GM12878 (cell line): Measurements from ENCODE around the gene GALNT15. TPM values are rescaled to one million over a fixed set of nuclear protein-coding genes. Genes with fewer than 3 reads are reported as not detected.

Experiments used
- ATAC-seq: fragments of 200-7000 bp; cut with Tn5 transposase; 3 replicates; pipeline ENCODE4 v1.9.1; 2020; ENCODE audit warnings: mild to moderate bottlenecking, moderate library complexity
- BruUV-seq: library from RNA; stranded (reverse); fragments of 400-500 nt; replicated peaks from 2 replicates; lab custom pipeline; 2021; lab: Mats Ljungman, UMichigan
- CTCF ChIA-PET: fragments of 300-600 bp; sonication (Branson Sonifier 250); formaldehyde crosslinking; extraction: SDS; loops from one replicate; lab custom pipeline; 2021; ENCODE audit warnings: inconsistent platforms; lab: Yijun Ruan, JAX
- POLR2A ChIA-PET: fragments of 350-600 bp; formaldehyde crosslinking; extraction: SDS; loops from one replicate; lab custom pipeline; 2021; ENCODE audit warnings: inconsistent platforms; lab: Charles Lee
- RAD21 ChIA-PET: fragments of 300-600 bp; sonication (Branson Sonifier 250); formaldehyde crosslinking; loops from one replicate; lab custom pipeline; 2023; ENCODE audit warnings: antibody characterized with exemption; ENCODE audit not compliant: unreplicated experiment; lab: Charles Lee
- SMC1A ChIA-PET: fragments of 300-600 bp; sonication (Branson Sonifier 250); formaldehyde crosslinking; loops from one replicate; lab custom pipeline; 2023; ENCODE audit not compliant: unreplicated experiment, uncharacterized antibody; lab: Charles Lee
- DNase-seq: peaks from one replicate; pipeline ENCODE4 v3.0.0-alpha.2; 2011; ENCODE audit warnings: low read depth, low spot score
- FAIRE-seq: peaks from 3 replicates; lab custom pipeline; 2011; peaks lifted over from hg19 to GRCh38; lab: Jason Lieb, UNC
- H2AFZ ChIP-seq: 2 replicates; pipeline ENCODE4 v1.6.0; 2011; ENCODE audit warnings: low read depth, low read length, control low read depth; ENCODE audit not compliant: control insufficient read depth
- H3K27ac ChIP-seq: 2 replicates; pipeline ENCODE4 v1.5.1; 2011; ENCODE audit warnings: control low read depth; ENCODE audit not compliant: control insufficient read depth, insufficient read depth
- H3K27me3 ChIP-seq, 2 experiments: replicated peaks in 1 of 2; 2 replicates each; pipeline versions ENCODE4 v1.6.0 to v1.6.1; 2011; ENCODE audit warnings: low read length in 1 of 2; ENCODE audit not compliant: control insufficient read depth in 2 of 2, insufficient read depth in 2 of 2
- H3K36me3 ChIP-seq, 2 experiments: 2 replicates each; pipeline ENCODE4 v1.5.1; 2011; ENCODE audit warnings: low read length in 1 of 2; ENCODE audit not compliant: control insufficient read depth in 2 of 2, insufficient read depth in 2 of 2
- H3K4me1 ChIP-seq: 2 replicates; pipeline ENCODE4 v1.6.1; 2011; ENCODE audit warnings: mild to moderate bottlenecking, low read length, moderate library complexity, mixed read lengths; ENCODE audit not compliant: control insufficient read depth, insufficient read depth
- H3K4me2 ChIP-seq: 2 replicates; pipeline ENCODE4 v1.6.0; 2011; ENCODE audit warnings: control low read depth; ENCODE audit not compliant: control insufficient read depth, insufficient read depth
- H3K4me3 ChIP-seq: fragments of 200-600 bp; sonication (generic); 2 replicates; pipeline ENCODE4 v1.5.1; 2016
- H3K79me2 ChIP-seq: 2 replicates; pipeline ENCODE4 v1.6.0; 2011; ENCODE audit warnings: low read length; ENCODE audit not compliant: control insufficient read depth, insufficient read depth
- H3K9ac ChIP-seq: 2 replicates; pipeline ENCODE4 v1.8.0; 2011; ENCODE audit warnings: low read length, control low read depth, mixed read lengths; ENCODE audit not compliant: control insufficient read depth, insufficient read depth
- H3K9me3 ChIP-seq: replicated peaks from 3 replicates; pipeline ENCODE4 v1.5.1; 2011; ENCODE audit warnings: mild to moderate bottlenecking, low read length; ENCODE audit not compliant: control insufficient read depth, insufficient read depth
- H4K20me1 ChIP-seq: 2 replicates; pipeline ENCODE4 v1.6.0; 2011; ENCODE audit not compliant: control insufficient read depth, insufficient read depth
- ATF3 ChIP-seq: IDR thresholded peaks from 2 replicates; pipeline ENCODE4 v1.6.1; 2011; ENCODE audit warnings: low read depth, mild to moderate bottlenecking, low read length, moderate library complexity, borderline replicate concordance; ENCODE audit errors: extremely low read depth
- BACH1 ChIP-seq: fragments of 450-650 bp; IDR thresholded peaks from 2 replicates; pipeline ENCODE4 v1.6.1; 2017; ENCODE audit warnings: mild to moderate bottlenecking, borderline replicate concordance
- CEBPZ ChIP-seq: fragments of 150-350 bp; IDR thresholded peaks from 2 replicates; pipeline ENCODE4 v1.6.1; 2016; ENCODE audit warnings: low read depth, low read length
- FOXM1 ChIP-seq: IDR thresholded peaks from 2 replicates; pipeline ENCODE4 v1.6.1; 2012; ENCODE audit warnings: low read depth, mild to moderate bottlenecking, inconsistent platforms, low read length, moderate library complexity
- IKZF2 ChIP-seq, 2 experiments: fragments of 450-650 bp; IDR thresholded peaks; 2 replicates each; pipeline ENCODE4 v1.6.1; 2017; ENCODE audit warnings: mild to moderate bottlenecking in 2 of 2, moderate library complexity in 2 of 2
- JUND ChIP-seq: IDR thresholded peaks from 2 replicates; pipeline ENCODE4 v1.6.1; 2012; ENCODE audit warnings: low read depth, mild to moderate bottlenecking, low read length, improper control_type of control experiment, moderate library complexity
- LARP7 ChIP-seq: fragments of 450-650 bp; IDR thresholded peaks from 2 replicates; pipeline ENCODE4 v1.6.1; 2017; ENCODE audit warnings: mild to moderate bottlenecking
- NFXL1 ChIP-seq: fragments of 450-650 bp; IDR thresholded peaks from 2 replicates; pipeline ENCODE4 v1.6.1; 2017; ENCODE audit warnings: antibody characterized with exemption, mild to moderate bottlenecking, borderline replicate concordance
- PBX3 ChIP-seq: IDR thresholded peaks from 2 replicates; pipeline ENCODE4 v1.6.1; 2011; ENCODE audit warnings: mild to moderate bottlenecking, low read depth, low read length, moderate library complexity; ENCODE audit not compliant: insufficient replicate concordance
- SP1 ChIP-seq: IDR thresholded peaks from one replicate; pipeline ENCODE4 v1.6.1; 2011; ENCODE audit warnings: low read depth, low read length
- SRF ChIP-seq, 2 experiments: IDR thresholded peaks; 2 replicates each; pipeline ENCODE4 v1.6.1; 2011; ENCODE audit warnings: low read depth in 2 of 2, low read length in 2 of 2, mild to moderate bottlenecking in 1 of 2, moderate library complexity in 1 of 2
- TCF3 ChIP-seq: IDR thresholded peaks from 2 replicates; pipeline ENCODE4 v1.6.1; 2012; ENCODE audit warnings: low read depth, mild to moderate bottlenecking, low read length, borderline replicate concordance; ENCODE audit not compliant: insufficient read depth
- ZNF384 ChIP-seq: IDR thresholded peaks from 2 replicates; pipeline ENCODE4 v1.6.1; 2012; ENCODE audit warnings: low read depth, mild to moderate bottlenecking, low read length, improper control_type of control experiment, borderline replicate concordance
- WGBS: methylation state at CpG from one replicate; pipeline ENCODE4 v1.1.6; 2016; ENCODE audit warnings: low lambda C conversion rate; ENCODE audit not compliant: insufficient replicate concordance, insufficient coverage; ENCODE audit errors: missing lambda C conversion rate; 5-methylcytosine and 5-hydroxymethylcytosine counted together
- in situ Hi-C: fragments of 300-500 bp; cut with MboI; formaldehyde crosslinking; loops from 9 replicates; pipeline ENCODE4 v1.14.3; 2018; ENCODE audit warnings: mixed read lengths
- intact Hi-C: fragments of 100-400 bp; cut with micrococcal nuclease; formaldehyde crosslinking; loops from one replicate; pipeline ENCODE4 v1.14.2; 2022; ENCODE audit not compliant: unreplicated experiment
- polyA plus RNA-seq, 11 experiments: library from polyadenylated mRNA; depleted of rRNA in 4 of 11; unstranded in 6 of 11; stranded (reverse) in 5 of 11; fragments of >200 nt; fragmentation: Nextera tagmentation in 4 of 11; fragmentation: Illumina TruSeq in 1 of 11; extraction: Ambion mirVana in 4 of 11; extraction: Trizol in 1 of 11; gene quantifications; 1 replicate in 1 of 11; 2 replicates in 10 of 11; pipeline versions ENCODE4 v1.2.1 to v1.2.3, GENCODE V29; 2011 to 2016; ENCODE audit warnings: inconsistent platforms in 2 of 11, missing spikeins in 2 of 11, low read depth in 1 of 11
- total RNA-seq, 4 experiments: library from RNA; depleted of rRNA in 3 of 4; stranded (reverse); fragments of >200 nt in 3 of 4; fragmentation: Illumina TruSeq in 1 of 4; extraction: Trizol in 1 of 4; gene quantifications; 2 replicates each; pipeline versions ENCODE4 v1.2.1 to v1.2.3, GENCODE V29; 2013 to 2021

GALNT15 gene
- total and polyA plus RNA-seq, 10 of the 15 experiments (the other 5 are each of a cell fraction or from before 2014, with no cell fraction given), result 0.03 to 0.05 TPM; not detected in 8

GRCh38 chr3:16221990-16222389 is 47.5 kb downstream of the GALNT15 start (continued):
- no peak for TF ChIP-seq CEBPZ
- TF ChIP-seq PBX3, result no peak
- no peak for TF ChIP-seq ATF3
- no peak for TF ChIP-seq TCF3

GRCh38 chr3:16222547-16222946 is 48.1 kb downstream of the GALNT15 start:
- intact Hi-C loops, result no loop called here
- Histone ChIP-seq H3K4me3 (no peak overlapping the region), H3K9me3 (no peaks in the 10 kb centered on the region), H3K27ac (no peak overlapping the region), H3K36me3 (no peaks in the 10 kb centered on the region), H3K4me2 (no peak overlapping the region), H3K9ac (no peak overlapping the region), H3K27me3 (no peaks in the 10 kb centered on the region; a peak in 1 of 4 replicates), H3K4me1 (no peaks in the 10 kb centered on the region), H3K79me2 (no peaks in the 10 kb centered on the region), H2AFZ (no peak overlapping the region), H4K20me1 (no peaks in the 10 kb centered on the region)
- ATAC-seq (no peak), DNase-seq (no peak), FAIRE-seq (no peak)
- SMC1A ChIA-PET, result no interaction called here
- RAD21 ChIA-PET, result no interaction called here
- CTCF ChIA-PET, result interaction anchor here (0.6 kb wide), 1 partner anchor 148 kb away, joined by 3 read pairs; no protein-coding TSS in a partner anchor
- POLR2A ChIA-PET, result no interaction called here
- TF ChIP-seq SP1, result no peak
- TF ChIP-seq IKZF2 (IDR thresholded peaks at IDR 0.05), result no peak
- no peak for TF ChIP-seq LARP7
- TF ChIP-seq ZNF384, result no peak
- TF ChIP-seq FOXM1, result no peak
- TF ChIP-seq ATF3, result no peak
- no peak for TF ChIP-seq BACH1
- no peak for TF ChIP-seq NFXL1
- no peak for TF ChIP-seq SRF (IDR thresholded peaks at IDR 0.05; ENCODE audit: low read depth in 2 of 2, low read length in 2 of 2)
- no peak for TF ChIP-seq JUND
- 62% methylated on average over 2 of the region's 2 CpGs for WGBS
- no TSS peak for BruUV-seq
- in situ Hi-C loops, result no loop called here
